HEK293 (cell line): ENCODE measurements around the gene MSANTD4.
"Not testable (repeated sequence)": the region's sequence is repeated elsewhere in the genome, so short reads cannot be mapped to it uniquely, and the experiment has no call there.

Experiments
- CTCF ChIA-PET: fragments of 350-600 bp; formaldehyde crosslinking; extraction: SDS; loops from one replicate; lab custom pipeline; 2021; ENCODE audit warnings: antibody characterized with exemption; lab: Yijun Ruan, JAX
- POLR2A ChIA-PET: fragments of 300-600 bp; formaldehyde crosslinking; extraction: SDS; loops from one replicate; lab custom pipeline; 2020; ENCODE audit warnings: antibody characterized with exemption, inconsistent platforms; lab: Yijun Ruan, JAX
- H3K27ac ChIP-seq: fragments of 200-500 bp; sonication (Bioruptor generic); 2 replicates; pipeline ENCODE4 v1.5.1; 2014; ENCODE audit warnings: low read depth, low read length, control low read depth, inconsistent platforms; ENCODE audit errors: extremely low read depth
- H3K36me3 ChIP-seq, 2 experiments: fragments of 200-500 bp in 1 of 2; sonication (Bioruptor generic) in 1 of 2; 1 replicate in 1 of 2; 2 replicates in 1 of 2; pipeline ENCODE4 v1.5.1; 2014 to 2017; ENCODE audit warnings: inconsistent platforms in 2 of 2, low read length in 2 of 2; ENCODE audit not compliant: control insufficient read depth in 2 of 2, insufficient read depth in 1 of 2
- H3K4me1 ChIP-seq: fragments of 200-500 bp; sonication (Bioruptor generic); 2 replicates; pipeline ENCODE4 v1.5.1; 2014; ENCODE audit warnings: mild to moderate bottlenecking, low read length, inconsistent platforms; ENCODE audit not compliant: control insufficient read depth, insufficient read depth
- H3K4me3 ChIP-seq: 2 replicates; pipeline ENCODE4 v1.5.1; 2011; ENCODE audit warnings: low read depth, mild to moderate bottlenecking, control low read depth, low read length, moderate library complexity
- H3K9me3 ChIP-seq: fragments of 200-500 bp; sonication (Bioruptor generic); 2 replicates; pipeline ENCODE4 v1.5.1; 2014; ENCODE audit warnings: low read depth, low read length, inconsistent platforms; ENCODE audit not compliant: control insufficient read depth, insufficient read depth
- GFI1B ChIP-seq: fragments of 450-650 bp; formaldehyde crosslinking; IDR thresholded peaks from 2 replicates; pipeline ENCODE4 v1.5.1; 2016; ENCODE audit warnings: missing biosample characterization, missing genetic modification characterization
- HOXD13 ChIP-seq: sonication (generic); formaldehyde crosslinking; IDR thresholded peaks from 2 replicates; pipeline ENCODE4 v1.8.0; 2022; ENCODE audit warnings: missing genetic modification reagents, borderline replicate concordance
- ZBTB7A ChIP-seq: fragments of 450-650 bp; formaldehyde crosslinking; IDR thresholded peaks from 2 replicates; pipeline ENCODE4 v1.5.1; 2016; ENCODE audit warnings: low read depth, missing biosample characterization, missing genetic modification characterization
- ZNF112 ChIP-seq: fragments of 450-650 bp; formaldehyde crosslinking; IDR thresholded peaks from 2 replicates; pipeline ENCODE4 v1.5.0; 2017; ENCODE audit warnings: missing biosample characterization, missing genetic modification characterization
- ZNF157 ChIP-seq: fragments of 450-650 bp; formaldehyde crosslinking; IDR thresholded peaks from 2 replicates; pipeline ENCODE4 v1.5.1; 2016; ENCODE audit warnings: missing biosample characterization, missing genetic modification characterization
- ZNF184 ChIP-seq: fragments of 450-650 bp; IDR thresholded peaks from 2 replicates; pipeline ENCODE4 v1.5.1; 2018; ENCODE audit warnings: missing biosample characterization, mild to moderate bottlenecking, missing genetic modification characterization
- ZNF350 ChIP-seq: fragments of 450-650 bp; formaldehyde crosslinking; IDR thresholded peaks from 2 replicates; pipeline ENCODE4 v1.5.0; 2017; ENCODE audit warnings: missing biosample characterization, mild to moderate bottlenecking, missing genetic modification characterization
- ZNF354C ChIP-seq: fragments of 450-650 bp; formaldehyde crosslinking; IDR thresholded peaks from 2 replicates; pipeline ENCODE4 v1.5.1; 2016; ENCODE audit warnings: missing biosample characterization, missing genetic modification characterization, low read depth, borderline replicate concordance
- ZNF366 ChIP-seq: fragments of 450-650 bp; formaldehyde crosslinking; conservative IDR thresholded peaks from 2 replicates; pipeline ENCODE4 v1.5.1; 2016; ENCODE audit warnings: missing biosample characterization, missing genetic modification characterization
- ZNF394 ChIP-seq: fragments of 450-650 bp; formaldehyde crosslinking; IDR thresholded peaks from 2 replicates; pipeline ENCODE4 v1.5.1; 2016; ENCODE audit warnings: missing biosample characterization, missing genetic modification characterization, mild to moderate bottlenecking, moderate library complexity, borderline replicate concordance
- ZNF433 ChIP-seq: fragments of 450-650 bp; formaldehyde crosslinking; IDR thresholded peaks from 2 replicates; pipeline ENCODE4 v1.5.1; 2016; ENCODE audit warnings: missing biosample characterization, missing genetic modification characterization, low read depth
- ZNF530 ChIP-seq: fragments of 450-650 bp; formaldehyde crosslinking; IDR thresholded peaks from 2 replicates; pipeline ENCODE4 v1.5.1; 2016; ENCODE audit warnings: low read depth, missing biosample characterization, missing genetic modification characterization
- ZNF548 ChIP-seq: fragments of 450-650 bp; formaldehyde crosslinking; IDR thresholded peaks from 2 replicates; pipeline ENCODE4 v1.5.1; 2016; ENCODE audit warnings: missing biosample characterization, missing genetic modification characterization
- ZNF664 ChIP-seq: fragments of 450-650 bp; formaldehyde crosslinking; IDR thresholded peaks from 2 replicates; pipeline ENCODE4 v1.5.1; 2016; ENCODE audit warnings: missing biosample characterization, missing genetic modification characterization
- ZNF747 ChIP-seq: fragments of 450-650 bp; formaldehyde crosslinking; IDR thresholded peaks from 2 replicates; pipeline ENCODE4 v1.5.1; 2016; ENCODE audit warnings: missing biosample characterization, missing genetic modification characterization
- ZNF76 ChIP-seq: fragments of 450-650 bp; formaldehyde crosslinking; IDR thresholded peaks from 2 replicates; pipeline ENCODE4; 2016; ENCODE audit warnings: low read depth, missing biosample characterization, missing genetic modification characterization, borderline replicate concordance
- TF ChIP-seq, protein P1 (sequence below): fragments of 450-650 bp; formaldehyde crosslinking; IDR thresholded peaks from 2 replicates; pipeline ENCODE4 v1.5.1; 2016; ENCODE audit warnings: missing biosample characterization, missing genetic modification characterization
- TF ChIP-seq, protein P2 (sequence below): fragments of 450-650 bp; formaldehyde crosslinking; conservative IDR thresholded peaks from 2 replicates; pipeline ENCODE4 v1.5.1; 2016; ENCODE audit warnings: low read depth, missing biosample characterization, missing genetic modification characterization
- TF ChIP-seq, protein P3 (sequence below): fragments of 450-650 bp; formaldehyde crosslinking; IDR thresholded peaks from 2 replicates; pipeline ENCODE4 v1.5.1; 2016; ENCODE audit warnings: missing biosample characterization, missing genetic modification characterization

The MSANTD4 gene

DNA sequence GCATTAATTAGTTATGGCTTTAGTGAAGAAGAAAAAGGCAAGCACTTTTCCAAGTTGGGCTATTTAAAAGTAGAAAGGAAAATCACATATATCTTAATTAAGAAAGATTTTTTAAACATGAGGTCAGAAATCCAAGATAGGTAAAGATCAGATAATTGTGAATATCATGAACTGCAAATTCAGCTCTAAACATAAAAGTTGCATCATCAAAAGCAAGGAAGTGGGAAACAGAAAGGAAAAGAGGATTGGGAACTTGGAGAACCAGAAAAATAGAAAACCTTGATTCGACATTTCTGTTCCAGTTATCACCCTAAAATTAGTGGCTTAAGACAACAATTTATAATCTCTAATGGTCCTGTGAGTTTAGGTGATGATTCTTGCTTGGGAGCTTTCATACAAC, 37.6 kb upstream of the MSANTD4 start (continued):
- TF ChIP-seq HOXD13 (CRISPR knock-in tag) (no peak), ZNF354C (no peak), ZNF350 (no peak), ZNF76 (no peak), ZNF394 (tag by site-specific recombination) (no peak), ZBTB7A (tag by site-specific recombination) (no peak)

DNA sequence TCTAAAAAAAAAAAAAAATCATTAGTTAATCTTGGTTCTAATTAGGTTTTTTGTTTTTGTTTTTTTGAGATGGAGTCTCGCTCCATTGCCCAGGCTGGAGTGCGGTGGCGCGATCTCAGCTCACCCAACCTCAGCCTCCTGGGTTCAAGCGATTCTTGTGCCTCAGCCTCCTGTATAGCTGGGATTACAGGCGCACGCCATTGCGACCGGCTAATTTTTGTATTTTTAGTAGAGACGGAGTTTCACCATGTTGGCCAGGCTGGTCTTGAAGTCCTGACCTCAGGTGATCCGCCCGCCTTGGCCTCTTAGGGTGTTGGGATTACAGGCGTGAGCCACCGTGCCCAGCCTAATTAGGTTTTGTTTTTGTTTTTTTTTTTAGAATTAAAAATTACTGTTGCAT, 36.3 kb upstream of the MSANTD4 start:
- H3K4me3 ChIP-seq, POLR2A ChIA-PET, CTCF ChIA-PET, H3K9me3 ChIP-seq, H3K36me3 ChIP-seq, H3K27ac ChIP-seq, H3K4me1 ChIP-seq: not testable (repeated sequence)

DNA sequence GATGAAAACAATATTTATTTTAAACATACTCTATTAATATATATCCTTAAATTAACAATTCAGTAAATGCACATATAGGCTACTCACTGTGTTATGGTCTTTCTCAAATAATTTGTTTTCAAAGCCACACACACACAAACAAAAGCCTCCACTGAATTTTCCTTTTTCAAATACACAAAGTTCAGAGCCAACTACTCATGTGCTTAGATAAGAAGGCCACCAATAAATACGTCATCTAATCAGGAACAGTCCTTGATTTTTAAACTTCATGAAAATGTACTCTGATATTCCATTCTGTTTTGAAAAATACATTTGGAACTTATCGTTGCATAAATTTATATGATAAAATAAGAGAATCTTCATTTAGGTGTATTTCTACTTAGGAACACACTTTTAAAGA, 29.1 kb upstream of the MSANTD4 start:
- Histone ChIP-seq H3K9me3 (no peaks in the 10 kb centered on the region), H3K36me3 (no peaks in the 10 kb centered on the region), H3K4me3 (no peak overlapping the region)
- TF ChIP-seq, protein P1, sequence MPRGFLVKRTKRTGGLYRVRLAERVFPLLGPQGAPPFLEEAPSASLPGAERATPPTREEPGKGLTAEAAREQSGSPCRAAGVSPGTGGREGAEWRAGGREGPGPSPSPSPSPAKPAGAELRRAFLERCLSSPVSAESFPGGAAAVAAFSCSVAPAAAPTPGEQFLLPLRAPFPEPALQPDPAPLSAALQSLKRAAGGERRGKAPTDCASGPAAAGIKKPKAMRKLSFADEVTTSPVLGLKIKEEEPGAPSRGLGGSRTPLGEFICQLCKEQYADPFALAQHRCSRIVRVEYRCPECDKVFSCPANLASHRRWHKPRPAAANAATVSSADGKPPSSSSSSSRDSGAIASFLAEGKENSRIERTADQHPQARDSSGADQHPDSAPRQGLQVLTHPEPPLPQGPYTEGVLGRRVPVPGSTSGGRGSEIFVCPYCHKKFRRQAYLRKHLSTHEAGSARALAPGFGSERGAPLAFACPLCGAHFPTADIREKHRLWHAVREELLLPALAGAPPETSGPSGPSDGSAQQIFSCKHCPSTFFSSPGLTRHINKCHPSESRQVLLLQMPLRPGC (tag by site-specific recombination): no peak
- no peak for TF ChIP-seq ZNF433
- TF ChIP-seq ZNF664 (tag by site-specific recombination): no peak
- TF ChIP-seq, all 188 proteins: peak for 0
- Histone ChIP-seq H3K27ac (no peak overlapping the region), H3K4me1 (no peaks in the 10 kb centered on the region)
- ChIA-PET POLR2A (no interaction called here), CTCF (interaction anchor here (0.5 kb wide), 1 partner anchor 225 kb away, joined by 3 read pairs; no protein-coding TSS in a partner anchor)

DNA sequence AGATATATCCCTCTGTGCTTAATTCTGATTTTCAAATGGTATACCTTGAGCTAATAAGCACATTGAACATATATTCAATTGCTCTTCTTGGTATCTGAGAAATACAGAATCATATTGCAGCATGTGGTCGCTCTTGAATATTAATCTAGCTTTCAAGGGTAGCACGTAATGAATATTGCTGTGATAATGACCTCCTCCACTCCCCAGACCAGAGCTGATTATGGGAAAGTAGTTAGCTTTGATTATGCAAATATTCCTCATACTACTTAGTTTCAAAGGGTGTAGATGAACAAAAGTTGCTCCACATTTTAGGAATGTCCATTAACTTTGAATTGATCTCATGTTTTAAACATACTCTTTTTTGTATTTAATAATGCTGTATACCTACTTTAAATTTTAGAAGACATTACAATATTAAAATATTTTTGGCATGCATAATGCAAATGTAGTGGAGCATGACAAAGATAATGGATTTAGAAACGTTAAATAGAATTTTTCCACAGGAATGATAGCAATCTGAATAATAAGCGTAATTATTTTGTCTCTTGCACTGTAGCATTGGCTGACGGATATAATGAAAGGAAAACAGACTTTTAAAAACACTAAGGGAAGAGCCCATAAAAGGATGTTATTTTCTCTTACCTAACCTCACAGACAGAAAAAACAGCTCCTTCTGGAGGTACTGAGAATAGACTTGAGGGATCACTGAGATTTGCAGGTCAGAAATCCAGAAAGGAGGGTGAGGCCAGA, 27.9 kb upstream of the MSANTD4 start:
- no peaks in the 10 kb centered on the region for H3K36me3 ChIP-seq
- no peaks in the 10 kb centered on the region for H3K4me1 ChIP-seq
- TF ChIP-seq ZNF747 (tag by site-specific recombination): no peak
- no peak for TF ChIP-seq ZNF112 (tag by site-specific recombination)
- TF ChIP-seq ZNF366 (tag by site-specific recombination): no peak
- no peak for TF ChIP-seq ZNF184
- TF ChIP-seq, protein P2, sequence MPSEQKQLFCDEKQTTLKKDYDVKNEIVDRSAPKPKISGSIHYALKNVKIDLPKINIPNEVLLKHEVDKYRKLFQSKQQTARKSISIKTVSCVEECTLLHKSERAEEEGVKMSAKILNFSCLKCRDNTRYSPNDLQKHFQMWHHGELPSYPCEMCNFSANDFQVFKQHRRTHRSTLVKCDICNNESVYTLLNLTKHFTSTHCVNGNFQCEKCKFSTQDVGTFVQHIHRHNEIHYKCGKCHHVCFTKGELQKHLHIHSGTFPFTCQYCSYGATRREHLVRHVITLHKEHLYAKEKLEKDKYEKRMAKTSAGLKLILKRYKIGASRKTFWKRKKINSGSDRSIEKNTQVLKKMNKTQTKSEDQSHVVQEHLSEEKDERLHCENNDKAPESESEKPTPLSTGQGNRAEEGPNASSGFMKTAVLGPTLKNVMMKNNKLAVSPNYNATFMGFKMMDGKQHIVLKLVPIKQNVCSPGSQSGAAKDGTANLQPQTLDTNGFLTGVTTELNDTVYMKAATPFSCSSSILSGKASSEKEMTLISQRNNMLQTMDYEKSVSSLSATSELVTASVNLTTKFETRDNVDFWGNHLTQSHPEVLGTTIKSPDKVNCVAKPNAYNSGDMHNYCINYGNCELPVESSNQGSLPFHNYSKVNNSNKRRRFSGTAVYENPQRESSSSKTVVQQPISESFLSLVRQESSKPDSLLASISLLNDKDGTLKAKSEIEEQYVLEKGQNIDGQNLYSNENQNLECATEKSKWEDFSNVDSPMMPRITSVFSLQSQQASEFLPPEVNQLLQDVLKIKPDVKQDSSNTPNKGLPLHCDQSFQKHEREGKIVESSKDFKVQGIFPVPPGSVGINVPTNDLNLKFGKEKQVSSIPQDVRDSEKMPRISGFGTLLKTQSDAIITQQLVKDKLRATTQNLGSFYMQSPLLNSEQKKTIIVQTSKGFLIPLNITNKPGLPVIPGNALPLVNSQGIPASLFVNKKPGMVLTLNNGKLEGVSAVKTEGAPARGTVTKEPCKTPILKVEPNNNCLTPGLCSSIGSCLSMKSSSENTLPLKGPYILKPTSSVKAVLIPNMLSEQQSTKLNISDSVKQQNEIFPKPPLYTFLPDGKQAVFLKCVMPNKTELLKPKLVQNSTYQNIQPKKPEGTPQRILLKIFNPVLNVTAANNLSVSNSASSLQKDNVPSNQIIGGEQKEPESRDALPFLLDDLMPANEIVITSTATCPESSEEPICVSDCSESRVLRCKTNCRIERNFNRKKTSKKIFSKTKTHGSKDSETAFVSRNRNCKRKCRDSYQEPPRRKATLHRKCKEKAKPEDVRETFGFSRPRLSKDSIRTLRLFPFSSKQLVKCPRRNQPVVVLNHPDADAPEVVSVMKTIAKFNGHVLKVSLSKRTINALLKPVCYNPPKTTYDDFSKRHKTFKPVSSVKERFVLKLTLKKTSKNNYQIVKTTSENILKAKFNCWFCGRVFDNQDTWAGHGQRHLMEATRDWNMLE: no peak
- TF ChIP-seq ZNF548 (tag by site-specific recombination): no peak
- no peak for TF ChIP-seq ZNF157 (tag by site-specific recombination)
- no peak for TF ChIP-seq GFI1B
- TF ChIP-seq, protein P3, sequence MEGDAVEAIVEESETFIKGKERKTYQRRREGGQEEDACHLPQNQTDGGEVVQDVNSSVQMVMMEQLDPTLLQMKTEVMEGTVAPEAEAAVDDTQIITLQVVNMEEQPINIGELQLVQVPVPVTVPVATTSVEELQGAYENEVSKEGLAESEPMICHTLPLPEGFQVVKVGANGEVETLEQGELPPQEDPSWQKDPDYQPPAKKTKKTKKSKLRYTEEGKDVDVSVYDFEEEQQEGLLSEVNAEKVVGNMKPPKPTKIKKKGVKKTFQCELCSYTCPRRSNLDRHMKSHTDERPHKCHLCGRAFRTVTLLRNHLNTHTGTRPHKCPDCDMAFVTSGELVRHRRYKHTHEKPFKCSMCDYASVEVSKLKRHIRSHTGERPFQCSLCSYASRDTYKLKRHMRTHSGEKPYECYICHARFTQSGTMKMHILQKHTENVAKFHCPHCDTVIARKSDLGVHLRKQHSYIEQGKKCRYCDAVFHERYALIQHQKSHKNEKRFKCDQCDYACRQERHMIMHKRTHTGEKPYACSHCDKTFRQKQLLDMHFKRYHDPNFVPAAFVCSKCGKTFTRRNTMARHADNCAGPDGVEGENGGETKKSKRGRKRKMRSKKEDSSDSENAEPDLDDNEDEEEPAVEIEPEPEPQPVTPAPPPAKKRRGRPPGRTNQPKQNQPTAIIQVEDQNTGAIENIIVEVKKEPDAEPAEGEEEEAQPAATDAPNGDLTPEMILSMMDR (tag by site-specific recombination): no peak
- no peak for TF ChIP-seq ZNF530 (tag by site-specific recombination)
- no peak overlapping the region for H3K27ac ChIP-seq
- CTCF ChIA-PET: no interaction called here
- H3K4me3 ChIP-seq: no peak overlapping the region
- no peaks in the 10 kb centered on the region for H3K9me3 ChIP-seq
- POLR2A ChIA-PET: no interaction called here
